ENCODE results near the gene NFASC. TPM values are rescaled to one million over a fixed set of nuclear protein-coding genes. Genes with fewer than 3 reads are reported as not detected.

The NFASC gene
- total and polyA plus RNA-seq, 2 donors (not counting 3 experiments of a cell fraction or from before 2014, with no cell fraction given), result not detected

GRCh38 chr1:204986181-204986580 is 115.5 kb downstream of the NFASC start:
- no TSS peak for BruUV-seq (replicated peaks)
- TF ChIP-seq FOS (IDR thresholded peaks at IDR 0.05; ENCODE audit: borderline replicate concordance, insufficient read depth, low read length) (no peak), MYC (IDR thresholded peaks at IDR 0.05; ENCODE audit: low read depth, low read length) (no peak), JUN (IDR thresholded peaks at IDR 0.05; ENCODE audit: borderline replicate concordance, insufficient read depth, insufficient read length, low read depth) (no peak), POLR2AphosphoS5 (IDR thresholded peaks at IDR 0.05; ENCODE audit: insufficient read depth, low read depth, low read length) (no peak), POLR2A (IDR thresholded peaks at IDR 0.05; ENCODE audit: low read depth, low read length) (no peak), EZH2 (IDR thresholded peaks at IDR 0.05; ENCODE audit: borderline replicate concordance, low read depth, low read length, severe bottlenecking) (no peak), GATA2 (IDR thresholded peaks at IDR 0.05; ENCODE audit: insufficient read depth, insufficient read length, low read depth, low read length) (no peak)
- TF ChIP-seq, protein P1, sequence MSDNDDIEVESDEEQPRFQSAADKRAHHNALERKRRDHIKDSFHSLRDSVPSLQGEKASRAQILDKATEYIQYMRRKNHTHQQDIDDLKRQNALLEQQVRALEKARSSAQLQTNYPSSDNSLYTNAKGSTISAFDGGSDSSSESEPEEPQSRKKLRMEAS (IDR thresholded peaks at IDR 0.05; ENCODE audit: insufficient read depth, insufficient read length), result no peak
- TF ChIP-seq, protein P2, sequence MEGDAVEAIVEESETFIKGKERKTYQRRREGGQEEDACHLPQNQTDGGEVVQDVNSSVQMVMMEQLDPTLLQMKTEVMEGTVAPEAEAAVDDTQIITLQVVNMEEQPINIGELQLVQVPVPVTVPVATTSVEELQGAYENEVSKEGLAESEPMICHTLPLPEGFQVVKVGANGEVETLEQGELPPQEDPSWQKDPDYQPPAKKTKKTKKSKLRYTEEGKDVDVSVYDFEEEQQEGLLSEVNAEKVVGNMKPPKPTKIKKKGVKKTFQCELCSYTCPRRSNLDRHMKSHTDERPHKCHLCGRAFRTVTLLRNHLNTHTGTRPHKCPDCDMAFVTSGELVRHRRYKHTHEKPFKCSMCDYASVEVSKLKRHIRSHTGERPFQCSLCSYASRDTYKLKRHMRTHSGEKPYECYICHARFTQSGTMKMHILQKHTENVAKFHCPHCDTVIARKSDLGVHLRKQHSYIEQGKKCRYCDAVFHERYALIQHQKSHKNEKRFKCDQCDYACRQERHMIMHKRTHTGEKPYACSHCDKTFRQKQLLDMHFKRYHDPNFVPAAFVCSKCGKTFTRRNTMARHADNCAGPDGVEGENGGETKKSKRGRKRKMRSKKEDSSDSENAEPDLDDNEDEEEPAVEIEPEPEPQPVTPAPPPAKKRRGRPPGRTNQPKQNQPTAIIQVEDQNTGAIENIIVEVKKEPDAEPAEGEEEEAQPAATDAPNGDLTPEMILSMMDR (IDR thresholded peaks at IDR 0.05; ENCODE audit: extremely low read depth in 1 of 2, insufficient read depth in 1 of 2, low read depth in 1 of 2, low read length in 2 of 2), result no peak
- no peak for FAIRE-seq

More at GRCh38 chr1:204986181-204986580, 115.5 kb downstream of the NFASC start:
- Histone ChIP-seq H3K27me3 (ENCODE audit: control insufficient read depth in 2 of 2, insufficient read depth in 2 of 2, low read length in 2 of 2) (peaks cover 0 to 16% of the 10 kb centered on the region in 2 experiments), H3K36me3 (ENCODE audit: control insufficient read depth in 2 of 2, extremely low read depth in 1 of 2, insufficient read depth in 2 of 2, low read length in 2 of 2) (no peaks in the 10 kb centered on the region), H3K9me3 (replicated peaks; ENCODE audit: control insufficient read depth, insufficient read depth, low read length) (no peaks in the 10 kb centered on the region), H3K9me1 (replicated peaks; ENCODE audit: control insufficient read depth, extremely low read depth, insufficient read depth, low read length) (no peaks in the 10 kb centered on the region), H3K4me1 (ENCODE audit: control insufficient read depth, extremely low read depth, insufficient read depth, low read length) (no peaks in the 10 kb centered on the region), H3K79me2 (ENCODE audit: control insufficient read depth, insufficient read depth, low read length) (no peaks in the 10 kb centered on the region), H3K27ac (ENCODE audit: insufficient read depth, low read depth, low read length) (no peak overlapping the region), H3K9ac (replicated peaks; ENCODE audit: extremely low read depth, insufficient read depth, low read length) (no peak overlapping the region), H3K4me2 (ENCODE audit: insufficient read depth, low read length) (no peak overlapping the region), H4K20me1 (replicated peaks; ENCODE audit: control insufficient read depth, extremely low read depth, insufficient read depth, low read length) (no peaks in the 10 kb centered on the region), H3K4me3 (replicated peaks in 1 of 3; ENCODE audit: insufficient read depth in 1 of 3, low read depth in 1 of 3, low read length in 3 of 3) (no peak overlapping the region), H2AFZ (ENCODE audit: low read depth, low read length) (no peak overlapping the region)
- ChIA-PET POLR2A (no interaction called here), CTCF (interaction anchor here (1.7 to 8.7 kb wide), 2 partner anchors 76 to 270 kb away, joined by 7 to 304 read pairs; no protein-coding TSS in a partner anchor)
- no peak for DNase-seq (ENCODE audit: low read depth, low spot score)
- dilution Hi-C loops (cut with MboI; ENCODE audit: extremely low pct_ligation_motif_present, low sequenced_read_pairs), result no loop called here
- intact Hi-C loops (cut with micrococcal nuclease), result no loop called here
